Measurements from ENCODE around the gene PSMA8. TPM values are rescaled to one million over a fixed set of nuclear protein-coding genes. Genes with fewer than 3 reads are reported as not detected.
A peak's percentile ranks its signal among the peaks of the same experiment; 100 is the strongest.

Gene PSMA8
- total RNA-seq, 4 donors from 2014 or later = not detected

DNA sequence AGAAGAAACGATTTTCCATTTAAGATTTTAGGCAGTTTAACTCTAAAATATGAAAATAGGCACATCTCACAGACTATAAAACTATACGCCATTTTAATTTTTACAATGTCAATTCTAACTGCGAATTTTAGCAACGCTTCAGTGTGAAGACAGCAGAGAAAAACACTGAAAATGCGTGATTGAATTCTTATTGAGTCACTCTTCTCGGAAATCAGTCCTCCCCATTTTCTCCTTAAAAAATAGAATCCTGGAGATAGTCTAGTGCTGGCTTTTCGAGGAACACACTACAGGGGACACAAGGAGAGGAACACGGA lies 92.2 kb downstream of the PSMA8 start:
- DNase-seq (ENCODE audit: low spot score in 2 of 2) = no peak
- Histone ChIP-seq H3K27me3 (no peaks in the 10 kb centered on the region), H3K4me1 (peaks cover 0 to 30% (median 5%) of the 10 kb centered on the region in 4 donors), H3K27ac (peak overlapping the region in 3 of 4 donors; percentile 37 to 89 (median 83)), H3K9me3 (no peaks in the 10 kb centered on the region), H3K36me3 (no peaks in the 10 kb centered on the region), H3K4me3 (peak overlapping the region; percentile 80 to 95 (median 90))
- 10 to 11% methylated on average over 8 of the region's 8 CpGs for WGBS, 2 donors
- TF ChIP-seq EP300 (IDR thresholded peaks at IDR 0.05) (no peak), POLR2A (IDR thresholded peaks at IDR 0.05) (no peak)
- TF ChIP-seq, protein P1, sequence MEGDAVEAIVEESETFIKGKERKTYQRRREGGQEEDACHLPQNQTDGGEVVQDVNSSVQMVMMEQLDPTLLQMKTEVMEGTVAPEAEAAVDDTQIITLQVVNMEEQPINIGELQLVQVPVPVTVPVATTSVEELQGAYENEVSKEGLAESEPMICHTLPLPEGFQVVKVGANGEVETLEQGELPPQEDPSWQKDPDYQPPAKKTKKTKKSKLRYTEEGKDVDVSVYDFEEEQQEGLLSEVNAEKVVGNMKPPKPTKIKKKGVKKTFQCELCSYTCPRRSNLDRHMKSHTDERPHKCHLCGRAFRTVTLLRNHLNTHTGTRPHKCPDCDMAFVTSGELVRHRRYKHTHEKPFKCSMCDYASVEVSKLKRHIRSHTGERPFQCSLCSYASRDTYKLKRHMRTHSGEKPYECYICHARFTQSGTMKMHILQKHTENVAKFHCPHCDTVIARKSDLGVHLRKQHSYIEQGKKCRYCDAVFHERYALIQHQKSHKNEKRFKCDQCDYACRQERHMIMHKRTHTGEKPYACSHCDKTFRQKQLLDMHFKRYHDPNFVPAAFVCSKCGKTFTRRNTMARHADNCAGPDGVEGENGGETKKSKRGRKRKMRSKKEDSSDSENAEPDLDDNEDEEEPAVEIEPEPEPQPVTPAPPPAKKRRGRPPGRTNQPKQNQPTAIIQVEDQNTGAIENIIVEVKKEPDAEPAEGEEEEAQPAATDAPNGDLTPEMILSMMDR (IDR thresholded peaks at IDR 0.05) = no peak

DNA sequence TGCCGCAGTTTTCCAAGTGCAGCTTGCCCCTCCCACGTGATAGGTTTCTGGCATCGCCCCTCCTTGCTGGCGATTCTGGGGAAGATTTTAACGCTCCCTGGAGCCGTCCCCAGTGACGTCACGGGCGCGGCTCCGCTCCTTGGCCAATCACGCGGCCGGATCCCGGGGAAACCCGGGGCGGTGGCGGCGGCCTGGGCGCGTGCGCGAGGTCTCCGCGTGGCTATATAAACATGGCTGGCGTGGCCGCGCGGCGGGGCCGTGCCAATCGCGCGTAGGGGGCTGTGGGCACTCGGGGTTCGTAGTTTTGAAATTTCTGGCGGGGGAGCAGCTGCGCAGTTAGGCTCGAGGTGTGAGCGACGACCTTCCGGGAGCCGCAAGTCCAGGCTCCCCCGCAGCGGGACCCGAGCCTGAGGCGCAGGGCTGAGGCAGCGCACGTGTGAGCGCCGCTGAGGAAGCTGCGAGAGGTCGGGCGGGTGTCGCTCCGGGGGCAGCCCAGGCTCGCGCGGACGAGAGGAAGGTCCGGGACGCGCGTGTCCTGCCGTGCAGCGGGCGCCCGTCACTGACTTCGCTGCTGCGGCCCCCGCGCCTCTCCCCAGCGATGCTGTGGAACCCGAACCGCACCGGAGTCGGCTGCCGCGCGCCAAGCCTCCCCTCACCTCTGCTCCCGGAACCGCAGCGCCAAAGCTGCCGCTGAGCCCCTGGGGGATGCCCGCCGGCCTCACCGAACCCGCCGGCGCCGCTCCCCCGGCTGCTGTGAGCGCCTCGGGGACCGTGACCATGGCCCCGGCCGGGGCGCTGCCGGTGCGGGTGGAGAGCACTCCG lies 92.8 kb downstream of the PSMA8 start, which contains the start of gene TAF4B:
TAF4B (plus strand) TSS at position 217 of the 822 bp plus-strand sequence; CDS start at position 706, 489 bp downstream.
- Histone ChIP-seq H3K27ac (peak within 1 kb of the TSS; percentile 50 to 89 (median 78)), H3K36me3 (no peaks in the 10 kb centered on the region), H3K4me3 (peak within 1 kb of the TSS; percentile 80 to 95 (median 90)), H3K4me1 (peaks cover 0 to 30% (median 5%) of the 10 kb centered on the region in 4 donors), H3K9me3 (no peaks in the 10 kb centered on the region), H3K27me3 (no peaks in the 10 kb centered on the region)
- DNase-seq (ENCODE audit: low spot score in 2 of 2) = peak; percentile 89 to 93
- 0% methylated on average over 14 to 46 of the region's 101 CpGs for WGBS, 2 donors
- TF ChIP-seq, protein P1 (IDR thresholded peaks at IDR 0.05) = peak in 1 of 5 experiments; percentile 27
- peak; percentile 22 to 85 for TF ChIP-seq POLR2A (IDR thresholded peaks at IDR 0.05)
- peak; percentile 88 to 92 for TF ChIP-seq EP300 (IDR thresholded peaks at IDR 0.05)

DNA sequence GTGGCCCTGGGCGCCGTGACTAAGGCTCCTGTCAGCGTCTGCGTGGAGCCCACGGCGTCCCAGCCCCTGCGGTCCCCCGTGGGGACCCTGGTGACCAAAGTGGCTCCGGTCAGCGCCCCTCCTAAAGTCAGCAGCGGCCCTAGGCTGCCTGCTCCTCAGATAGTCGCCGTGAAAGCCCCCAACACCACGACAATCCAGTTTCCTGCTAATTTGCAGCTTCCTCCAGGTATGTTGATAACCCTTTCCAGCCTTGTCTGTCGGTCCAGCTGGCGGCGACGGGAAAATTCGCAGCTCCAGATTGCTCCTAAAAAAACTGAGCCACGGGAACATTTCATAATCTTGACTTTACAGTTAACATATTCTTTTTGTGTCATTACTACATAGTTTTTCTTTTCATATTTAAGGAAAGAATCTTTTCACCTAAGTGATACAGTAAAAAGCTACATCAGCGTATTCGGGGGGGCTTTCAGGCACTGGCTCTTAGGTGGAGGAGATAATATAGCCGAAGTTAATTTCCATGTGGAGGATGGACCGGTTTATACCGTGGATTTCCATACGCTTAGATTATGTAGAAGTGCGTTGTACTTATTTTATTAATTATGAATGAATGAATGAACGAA lies 93.5 kb downstream of the PSMA8 start:
- Histone ChIP-seq H3K9me3 (no peaks in the 10 kb centered on the region), H3K36me3 (no peaks in the 10 kb centered on the region), H3K4me3 (peak overlapping the region; percentile 80 to 95 (median 90)), H3K27me3 (no peaks in the 10 kb centered on the region), H3K27ac (peak overlapping the region; percentile 50 to 89 (median 78)), H3K4me1 (peaks cover 0 to 30% (median 5%) of the 10 kb centered on the region in 4 donors)
- no peak for DNase-seq (ENCODE audit: low spot score in 2 of 2)
- WGBS, 2 donors = 18 to 22% methylated on average over 26 of the region's 28 CpGs
- TF ChIP-seq POLR2A (IDR thresholded peaks at IDR 0.05) = no peak
- TF ChIP-seq, protein P1 (IDR thresholded peaks at IDR 0.05) = no peak

- no peak for DNase-seq (ENCODE audit: low spot score in 2 of 2)
- H3K4me3 ChIP-seq = no peak overlapping the region
- no peaks in the 10 kb centered on the region for H3K9me3 ChIP-seq
- H3K36me3 ChIP-seq = no peaks in the 10 kb centered on the region
- no peak overlapping the region for H3K27ac ChIP-seq
- 87 to 90% methylated on average over 6 of the region's 6 CpGs for WGBS, 2 donors
- peaks cover 0 to 30% (median 5%) of the 10 kb centered on the region in 4 donors for H3K4me1 ChIP-seq
- TF ChIP-seq, protein P1 (IDR thresholded peaks at IDR 0.05) = no peak
- TF ChIP-seq EP300 (IDR thresholded peaks at IDR 0.05) (no peak), POLR2A (IDR thresholded peaks at IDR 0.05) (no peak)
- H3K27me3 ChIP-seq = no peaks in the 10 kb centered on the region
These were observed 95.0 kb downstream of the PSMA8 start for GRCh38 chr18:26228562-26229260.
